ENCODE measurements around the gene ANKS1B. TPM values are rescaled to one million over a fixed set of nuclear protein-coding genes. Genes with fewer than 3 reads are reported as not detected.

The ANKS1B gene
- total RNA-seq, 1 experiment from 2014 or later: 5.8 TPM

DNA sequence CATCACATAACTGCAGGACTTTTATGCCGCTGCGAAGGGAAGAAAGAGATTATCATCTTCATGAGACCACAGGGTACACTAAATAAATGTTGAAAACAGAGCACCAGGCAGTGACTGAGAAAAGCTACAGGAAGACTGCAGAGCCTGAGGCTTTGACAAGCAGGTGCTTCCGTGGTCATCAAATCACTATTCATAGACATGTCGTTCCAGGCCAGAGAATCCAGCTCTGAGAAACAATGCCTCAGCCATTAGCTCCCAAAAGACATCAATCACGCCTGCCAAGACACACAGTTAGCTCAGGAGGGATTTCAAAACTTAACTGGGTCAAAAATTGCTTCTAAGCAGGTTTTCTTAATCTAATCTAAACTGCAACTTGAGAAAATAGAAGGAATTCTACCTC is 384.3 kb downstream of the ANKS1B start:
- H3K9me3 Mint-ChIP-seq: no peaks in the 10 kb centered on the region
- no peak overlapping the region for H3K27ac Mint-ChIP-seq
- ChIA-PET CTCF (interaction anchor here (0.7 kb wide), 1 partner anchor 557 kb away, joined by 4 read pairs; no protein-coding TSS in a partner anchor), POLR2A (no interaction called here)
- H3K4me1 Mint-ChIP-seq: peaks cover 10% of the 10 kb centered on the region
- no peaks in the 10 kb centered on the region for H3K36me3 Mint-ChIP-seq
- TF ChIP-seq ERG (CRISPR knock-in tag; IDR thresholded peaks at IDR 0.05): no peak
- TF ChIP-seq, protein P1, sequence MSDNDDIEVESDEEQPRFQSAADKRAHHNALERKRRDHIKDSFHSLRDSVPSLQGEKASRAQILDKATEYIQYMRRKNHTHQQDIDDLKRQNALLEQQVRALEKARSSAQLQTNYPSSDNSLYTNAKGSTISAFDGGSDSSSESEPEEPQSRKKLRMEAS (CRISPR knock-in tag; IDR thresholded peaks at IDR 0.05): no peak
- no peak for TF ChIP-seq KAT7 (CRISPR knock-in tag; IDR thresholded peaks at IDR 0.05; ENCODE audit: borderline replicate concordance)
- no peak for TF ChIP-seq TEAD4 (CRISPR knock-in tag; IDR thresholded peaks at IDR 0.05)
- TF ChIP-seq MXD4 (CRISPR knock-in tag; IDR thresholded peaks at IDR 0.05; ENCODE audit: borderline replicate concordance): no peak
- no peak for TF ChIP-seq ATF2 (CRISPR knock-in tag; IDR thresholded peaks at IDR 0.05; ENCODE audit: borderline replicate concordance, low read depth)
- TF ChIP-seq NR1H2 (CRISPR knock-in tag; IDR thresholded peaks at IDR 0.05): no peak
- TF ChIP-seq GRHL2 (CRISPR knock-in tag; IDR thresholded peaks at IDR 0.05; ENCODE audit: insufficient replicate concordance, severe bottlenecking): no peak
- TF ChIP-seq, protein P2, sequence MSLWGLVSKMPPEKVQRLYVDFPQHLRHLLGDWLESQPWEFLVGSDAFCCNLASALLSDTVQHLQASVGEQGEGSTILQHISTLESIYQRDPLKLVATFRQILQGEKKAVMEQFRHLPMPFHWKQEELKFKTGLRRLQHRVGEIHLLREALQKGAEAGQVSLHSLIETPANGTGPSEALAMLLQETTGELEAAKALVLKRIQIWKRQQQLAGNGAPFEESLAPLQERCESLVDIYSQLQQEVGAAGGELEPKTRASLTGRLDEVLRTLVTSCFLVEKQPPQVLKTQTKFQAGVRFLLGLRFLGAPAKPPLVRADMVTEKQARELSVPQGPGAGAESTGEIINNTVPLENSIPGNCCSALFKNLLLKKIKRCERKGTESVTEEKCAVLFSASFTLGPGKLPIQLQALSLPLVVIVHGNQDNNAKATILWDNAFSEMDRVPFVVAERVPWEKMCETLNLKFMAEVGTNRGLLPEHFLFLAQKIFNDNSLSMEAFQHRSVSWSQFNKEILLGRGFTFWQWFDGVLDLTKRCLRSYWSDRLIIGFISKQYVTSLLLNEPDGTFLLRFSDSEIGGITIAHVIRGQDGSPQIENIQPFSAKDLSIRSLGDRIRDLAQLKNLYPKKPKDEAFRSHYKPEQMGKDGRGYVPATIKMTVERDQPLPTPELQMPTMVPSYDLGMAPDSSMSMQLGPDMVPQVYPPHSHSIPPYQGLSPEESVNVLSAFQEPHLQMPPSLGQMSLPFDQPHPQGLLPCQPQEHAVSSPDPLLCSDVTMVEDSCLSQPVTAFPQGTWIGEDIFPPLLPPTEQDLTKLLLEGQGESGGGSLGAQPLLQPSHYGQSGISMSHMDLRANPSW (CRISPR knock-in tag; conservative IDR thresholded peaks at IDR 0.05; ENCODE audit: low read depth): no peak
- TF ChIP-seq, protein P3, sequence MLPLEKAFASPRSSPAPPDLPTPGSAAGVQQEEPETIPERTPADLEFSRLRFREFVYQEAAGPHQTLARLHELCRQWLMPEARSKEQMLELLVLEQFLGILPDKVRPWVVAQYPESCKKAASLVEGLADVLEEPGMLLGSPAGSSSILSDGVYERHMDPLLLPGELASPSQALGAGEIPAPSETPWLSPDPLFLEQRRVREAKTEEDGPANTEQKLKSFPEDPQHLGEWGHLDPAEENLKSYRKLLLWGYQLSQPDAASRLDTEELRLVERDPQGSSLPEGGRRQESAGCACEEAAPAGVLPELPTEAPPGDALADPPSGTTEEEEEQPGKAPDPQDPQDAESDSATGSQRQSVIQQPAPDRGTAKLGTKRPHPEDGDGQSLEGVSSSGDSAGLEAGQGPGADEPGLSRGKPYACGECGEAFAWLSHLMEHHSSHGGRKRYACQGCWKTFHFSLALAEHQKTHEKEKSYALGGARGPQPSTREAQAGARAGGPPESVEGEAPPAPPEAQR (CRISPR knock-in tag; IDR thresholded peaks at IDR 0.05): no peak
- TF ChIP-seq, protein P4, sequence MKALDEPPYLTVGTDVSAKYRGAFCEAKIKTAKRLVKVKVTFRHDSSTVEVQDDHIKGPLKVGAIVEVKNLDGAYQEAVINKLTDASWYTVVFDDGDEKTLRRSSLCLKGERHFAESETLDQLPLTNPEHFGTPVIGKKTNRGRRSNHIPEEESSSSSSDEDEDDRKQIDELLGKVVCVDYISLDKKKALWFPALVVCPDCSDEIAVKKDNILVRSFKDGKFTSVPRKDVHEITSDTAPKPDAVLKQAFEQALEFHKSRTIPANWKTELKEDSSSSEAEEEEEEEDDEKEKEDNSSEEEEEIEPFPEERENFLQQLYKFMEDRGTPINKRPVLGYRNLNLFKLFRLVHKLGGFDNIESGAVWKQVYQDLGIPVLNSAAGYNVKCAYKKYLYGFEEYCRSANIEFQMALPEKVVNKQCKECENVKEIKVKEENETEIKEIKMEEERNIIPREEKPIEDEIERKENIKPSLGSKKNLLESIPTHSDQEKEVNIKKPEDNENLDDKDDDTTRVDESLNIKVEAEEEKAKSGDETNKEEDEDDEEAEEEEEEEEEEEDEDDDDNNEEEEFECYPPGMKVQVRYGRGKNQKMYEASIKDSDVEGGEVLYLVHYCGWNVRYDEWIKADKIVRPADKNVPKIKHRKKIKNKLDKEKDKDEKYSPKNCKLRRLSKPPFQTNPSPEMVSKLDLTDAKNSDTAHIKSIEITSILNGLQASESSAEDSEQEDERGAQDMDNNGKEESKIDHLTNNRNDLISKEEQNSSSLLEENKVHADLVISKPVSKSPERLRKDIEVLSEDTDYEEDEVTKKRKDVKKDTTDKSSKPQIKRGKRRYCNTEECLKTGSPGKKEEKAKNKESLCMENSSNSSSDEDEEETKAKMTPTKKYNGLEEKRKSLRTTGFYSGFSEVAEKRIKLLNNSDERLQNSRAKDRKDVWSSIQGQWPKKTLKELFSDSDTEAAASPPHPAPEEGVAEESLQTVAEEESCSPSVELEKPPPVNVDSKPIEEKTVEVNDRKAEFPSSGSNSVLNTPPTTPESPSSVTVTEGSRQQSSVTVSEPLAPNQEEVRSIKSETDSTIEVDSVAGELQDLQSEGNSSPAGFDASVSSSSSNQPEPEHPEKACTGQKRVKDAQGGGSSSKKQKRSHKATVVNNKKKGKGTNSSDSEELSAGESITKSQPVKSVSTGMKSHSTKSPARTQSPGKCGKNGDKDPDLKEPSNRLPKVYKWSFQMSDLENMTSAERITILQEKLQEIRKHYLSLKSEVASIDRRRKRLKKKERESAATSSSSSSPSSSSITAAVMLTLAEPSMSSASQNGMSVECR (CRISPR knock-in tag; IDR thresholded peaks at IDR 0.05; ENCODE audit: borderline replicate concordance): no peak
- TF ChIP-seq, protein P5, sequence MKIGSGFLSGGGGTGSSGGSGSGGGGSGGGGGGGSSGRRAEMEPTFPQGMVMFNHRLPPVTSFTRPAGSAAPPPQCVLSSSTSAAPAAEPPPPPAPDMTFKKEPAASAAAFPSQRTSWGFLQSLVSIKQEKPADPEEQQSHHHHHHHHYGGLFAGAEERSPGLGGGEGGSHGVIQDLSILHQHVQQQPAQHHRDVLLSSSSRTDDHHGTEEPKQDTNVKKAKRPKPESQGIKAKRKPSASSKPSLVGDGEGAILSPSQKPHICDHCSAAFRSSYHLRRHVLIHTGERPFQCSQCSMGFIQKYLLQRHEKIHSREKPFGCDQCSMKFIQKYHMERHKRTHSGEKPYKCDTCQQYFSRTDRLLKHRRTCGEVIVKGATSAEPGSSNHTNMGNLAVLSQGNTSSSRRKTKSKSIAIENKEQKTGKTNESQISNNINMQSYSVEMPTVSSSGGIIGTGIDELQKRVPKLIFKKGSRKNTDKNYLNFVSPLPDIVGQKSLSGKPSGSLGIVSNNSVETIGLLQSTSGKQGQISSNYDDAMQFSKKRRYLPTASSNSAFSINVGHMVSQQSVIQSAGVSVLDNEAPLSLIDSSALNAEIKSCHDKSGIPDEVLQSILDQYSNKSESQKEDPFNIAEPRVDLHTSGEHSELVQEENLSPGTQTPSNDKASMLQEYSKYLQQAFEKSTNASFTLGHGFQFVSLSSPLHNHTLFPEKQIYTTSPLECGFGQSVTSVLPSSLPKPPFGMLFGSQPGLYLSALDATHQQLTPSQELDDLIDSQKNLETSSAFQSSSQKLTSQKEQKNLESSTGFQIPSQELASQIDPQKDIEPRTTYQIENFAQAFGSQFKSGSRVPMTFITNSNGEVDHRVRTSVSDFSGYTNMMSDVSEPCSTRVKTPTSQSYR (CRISPR knock-in tag; IDR thresholded peaks at IDR 0.05): no peak
- TF ChIP-seq, protein P6, sequence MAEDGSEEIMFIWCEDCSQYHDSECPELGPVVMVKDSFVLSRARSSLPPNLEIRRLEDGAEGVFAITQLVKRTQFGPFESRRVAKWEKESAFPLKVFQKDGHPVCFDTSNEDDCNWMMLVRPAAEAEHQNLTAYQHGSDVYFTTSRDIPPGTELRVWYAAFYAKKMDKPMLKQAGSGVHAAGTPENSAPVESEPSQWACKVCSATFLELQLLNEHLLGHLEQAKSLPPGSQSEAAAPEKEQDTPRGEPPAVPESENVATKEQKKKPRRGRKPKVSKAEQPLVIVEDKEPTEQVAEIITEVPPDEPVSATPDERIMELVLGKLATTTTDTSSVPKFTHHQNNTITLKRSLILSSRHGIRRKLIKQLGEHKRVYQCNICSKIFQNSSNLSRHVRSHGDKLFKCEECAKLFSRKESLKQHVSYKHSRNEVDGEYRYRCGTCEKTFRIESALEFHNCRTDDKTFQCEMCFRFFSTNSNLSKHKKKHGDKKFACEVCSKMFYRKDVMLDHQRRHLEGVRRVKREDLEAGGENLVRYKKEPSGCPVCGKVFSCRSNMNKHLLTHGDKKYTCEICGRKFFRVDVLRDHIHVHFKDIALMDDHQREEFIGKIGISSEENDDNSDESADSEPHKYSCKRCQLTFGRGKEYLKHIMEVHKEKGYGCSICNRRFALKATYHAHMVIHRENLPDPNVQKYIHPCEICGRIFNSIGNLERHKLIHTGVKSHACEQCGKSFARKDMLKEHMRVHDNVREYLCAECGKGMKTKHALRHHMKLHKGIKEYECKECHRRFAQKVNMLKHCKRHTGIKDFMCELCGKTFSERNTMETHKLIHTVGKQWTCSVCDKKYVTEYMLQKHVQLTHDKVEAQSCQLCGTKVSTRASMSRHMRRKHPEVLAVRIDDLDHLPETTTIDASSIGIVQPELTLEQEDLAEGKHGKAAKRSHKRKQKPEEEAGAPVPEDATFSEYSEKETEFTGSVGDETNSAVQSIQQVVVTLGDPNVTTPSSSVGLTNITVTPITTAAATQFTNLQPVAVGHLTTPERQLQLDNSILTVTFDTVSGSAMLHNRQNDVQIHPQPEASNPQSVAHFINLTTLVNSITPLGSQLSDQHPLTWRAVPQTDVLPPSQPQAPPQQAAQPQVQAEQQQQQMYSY (CRISPR knock-in tag; IDR thresholded peaks at IDR 0.05): no peak
- no peak overlapping the region for H3K4me3 Mint-ChIP-seq
- no peaks in the 10 kb centered on the region for H3K27me3 Mint-ChIP-seq (ENCODE audit: low read depth)
- DNase-seq (ENCODE audit: low spot score): no peak
- no peak for ATAC-seq
